HepG2 (cell line): ENCODE data around the gene IL18R1.

Experiments used
- JUND ChIP-seq: sonication (generic); formaldehyde crosslinking; IDR thresholded peaks from 2 replicates; pipeline ENCODE4 v1.8.0; 2022; ENCODE audit warnings: mild to moderate bottlenecking, missing genetic modification reagents
- MAFK ChIP-seq, 2 experiments: IDR thresholded peaks in 1 of 2; conservative IDR thresholded peaks in 1 of 2; 2 replicates each; pipeline ENCODE4 v1.6.1; 2011; ENCODE audit warnings: improper control_type of control experiment in 2 of 2, low read length in 2 of 2
- MYNN ChIP-seq: sonication (generic); formaldehyde crosslinking; IDR thresholded peaks from 2 replicates; pipeline ENCODE4 v1.4.0; 2020; ENCODE audit warnings: mild to moderate bottlenecking, low read depth, missing genetic modification reagents
- MZF1 ChIP-seq: sonication (generic); formaldehyde crosslinking; IDR thresholded peaks from 2 replicates; pipeline ENCODE4 v1.8.1; 2023; ENCODE audit warnings: mild to moderate bottlenecking, missing genetic modification reagents, borderline replicate concordance
- TAF1 ChIP-seq: sonication (generic); formaldehyde crosslinking; IDR thresholded peaks from 2 replicates; pipeline ENCODE4 v1.4.0; 2020; ENCODE audit warnings: missing genetic modification reagents
- TF ChIP-seq, protein P1 (sequence below): sonication (generic); formaldehyde crosslinking; conservative IDR thresholded peaks from 2 replicates; pipeline ENCODE4 v1.8.1; 2023; ENCODE audit warnings: missing genetic modification reagents

DNA sequence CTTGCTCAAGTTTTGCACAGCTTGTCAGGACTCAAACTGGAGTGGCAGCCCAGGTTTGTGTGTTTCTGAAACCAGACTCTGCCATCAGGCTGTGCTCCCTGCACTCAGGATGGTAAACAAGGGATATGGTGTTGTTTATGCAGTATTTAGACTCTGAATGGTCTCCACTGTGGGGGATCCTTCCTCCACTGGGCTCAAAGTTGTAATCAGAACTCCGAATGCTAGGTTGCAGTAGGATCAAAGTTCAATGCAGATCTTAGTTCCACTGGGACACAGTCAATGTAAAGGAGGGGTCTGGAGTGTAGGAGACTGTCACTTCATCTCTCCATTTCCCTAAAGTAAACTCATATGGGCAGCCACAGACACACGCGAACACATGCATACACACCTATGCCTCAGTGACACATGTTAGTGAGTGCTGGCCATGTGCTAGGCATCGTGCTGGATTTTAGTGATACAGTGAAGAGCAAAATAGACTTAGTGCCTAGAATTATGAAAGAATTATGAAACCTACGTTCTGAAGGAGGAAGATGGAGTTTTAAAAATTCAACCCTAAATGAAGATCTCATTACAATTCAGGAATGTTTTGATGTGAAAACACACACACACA lies 6.1 kb downstream of the IL18R1 start:
- TF ChIP-seq JUND (CRISPR knock-in tag) (no peak), TAF1 (CRISPR knock-in tag) (no peak), MZF1 (CRISPR knock-in tag) (no peak), MYNN (CRISPR knock-in tag) (no peak), MAFK (conservative IDR thresholded peaks at IDR 0.05 in 1 of 2, IDR thresholded peaks at IDR 0.05 in 1 of 2; ENCODE audit: low read length in 2 of 2) (no peak)
- TF ChIP-seq, protein P1, sequence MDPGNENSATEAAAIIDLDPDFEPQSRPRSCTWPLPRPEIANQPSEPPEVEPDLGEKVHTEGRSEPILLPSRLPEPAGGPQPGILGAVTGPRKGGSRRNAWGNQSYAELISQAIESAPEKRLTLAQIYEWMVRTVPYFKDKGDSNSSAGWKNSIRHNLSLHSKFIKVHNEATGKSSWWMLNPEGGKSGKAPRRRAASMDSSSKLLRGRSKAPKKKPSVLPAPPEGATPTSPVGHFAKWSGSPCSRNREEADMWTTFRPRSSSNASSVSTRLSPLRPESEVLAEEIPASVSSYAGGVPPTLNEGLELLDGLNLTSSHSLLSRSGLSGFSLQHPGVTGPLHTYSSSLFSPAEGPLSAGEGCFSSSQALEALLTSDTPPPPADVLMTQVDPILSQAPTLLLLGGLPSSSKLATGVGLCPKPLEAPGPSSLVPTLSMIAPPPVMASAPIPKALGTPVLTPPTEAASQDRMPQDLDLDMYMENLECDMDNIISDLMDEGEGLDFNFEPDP (CRISPR knock-in tag): no peak
